ENCODE results near the gene TMEM120B.
"Not testable (repeated sequence)": the region's sequence is repeated elsewhere in the genome, so short reads cannot be mapped to it uniquely, and the experiment has no call there.

The TMEM120B gene

DNA sequence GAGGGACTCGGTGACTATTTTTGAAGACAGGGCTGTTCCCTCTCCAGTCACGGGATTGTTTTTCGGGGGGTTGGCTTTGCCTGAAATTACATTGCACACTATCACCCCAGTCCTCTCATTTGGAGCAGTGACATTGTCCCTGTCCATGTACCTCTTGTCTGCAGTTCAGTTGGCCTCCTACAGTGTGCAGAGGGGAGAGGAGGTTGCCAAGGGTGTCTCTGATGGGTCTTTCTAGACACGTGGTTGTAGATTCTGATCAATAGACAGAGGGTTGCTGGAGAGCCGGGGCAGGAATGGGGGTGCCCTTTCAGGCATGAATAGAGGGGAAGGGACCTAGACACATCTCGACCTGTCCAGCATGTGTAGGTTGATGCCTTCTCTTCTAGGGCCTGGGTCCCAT lies 1.2 kb downstream of the TMEM120B start:
- TF ChIP-seq, protein P1, sequence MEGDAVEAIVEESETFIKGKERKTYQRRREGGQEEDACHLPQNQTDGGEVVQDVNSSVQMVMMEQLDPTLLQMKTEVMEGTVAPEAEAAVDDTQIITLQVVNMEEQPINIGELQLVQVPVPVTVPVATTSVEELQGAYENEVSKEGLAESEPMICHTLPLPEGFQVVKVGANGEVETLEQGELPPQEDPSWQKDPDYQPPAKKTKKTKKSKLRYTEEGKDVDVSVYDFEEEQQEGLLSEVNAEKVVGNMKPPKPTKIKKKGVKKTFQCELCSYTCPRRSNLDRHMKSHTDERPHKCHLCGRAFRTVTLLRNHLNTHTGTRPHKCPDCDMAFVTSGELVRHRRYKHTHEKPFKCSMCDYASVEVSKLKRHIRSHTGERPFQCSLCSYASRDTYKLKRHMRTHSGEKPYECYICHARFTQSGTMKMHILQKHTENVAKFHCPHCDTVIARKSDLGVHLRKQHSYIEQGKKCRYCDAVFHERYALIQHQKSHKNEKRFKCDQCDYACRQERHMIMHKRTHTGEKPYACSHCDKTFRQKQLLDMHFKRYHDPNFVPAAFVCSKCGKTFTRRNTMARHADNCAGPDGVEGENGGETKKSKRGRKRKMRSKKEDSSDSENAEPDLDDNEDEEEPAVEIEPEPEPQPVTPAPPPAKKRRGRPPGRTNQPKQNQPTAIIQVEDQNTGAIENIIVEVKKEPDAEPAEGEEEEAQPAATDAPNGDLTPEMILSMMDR (IDR thresholded peaks at IDR 0.05; ENCODE audit: low read depth, low read length): no peak
- Histone ChIP-seq H3K4me3 (ENCODE audit: low read depth, low read length) (peak overlapping the region; percentile 94), H3K27me3 (ENCODE audit: insufficient read depth, low read depth, severe bottlenecking) (no peaks in the 10 kb centered on the region), H3K27ac (peak overlapping the region; percentile 95), H3K9me3 (ENCODE audit: severe bottlenecking) (no peaks in the 10 kb centered on the region), H3K36me3 (peaks cover 38% of the 10 kb centered on the region)
- DNase-seq: no peak

DNA sequence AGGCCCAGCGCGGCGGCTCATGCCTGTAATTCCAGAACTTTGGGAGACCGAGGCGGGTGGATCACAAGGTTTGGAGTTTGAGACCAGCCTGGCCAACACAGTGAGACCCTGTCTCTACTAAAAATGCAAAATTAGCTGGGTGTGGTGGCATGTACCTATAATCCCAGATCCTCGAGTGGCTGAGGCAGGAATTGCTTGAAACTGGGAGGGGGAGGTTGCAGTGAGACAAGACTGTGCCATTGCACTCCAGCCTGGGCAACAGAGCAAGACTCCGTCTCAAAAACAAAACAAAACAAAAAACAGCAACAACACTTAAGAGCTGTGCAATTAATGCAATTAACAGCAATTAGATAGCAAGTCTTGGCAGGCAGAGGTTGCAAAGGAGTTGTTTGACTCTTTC lies 2.5 kb downstream of the TMEM120B start:
- not testable (repeated sequence) for H3K9me3 ChIP-seq (ENCODE audit: severe bottlenecking); H3K4me3 ChIP-seq (ENCODE audit: low read depth, low read length); H3K27ac ChIP-seq; DNase-seq; H3K27me3 ChIP-seq (ENCODE audit: insufficient read depth, low read depth, severe bottlenecking)
- peaks cover 49% of the 10 kb centered on the region for H3K36me3 ChIP-seq

DNA sequence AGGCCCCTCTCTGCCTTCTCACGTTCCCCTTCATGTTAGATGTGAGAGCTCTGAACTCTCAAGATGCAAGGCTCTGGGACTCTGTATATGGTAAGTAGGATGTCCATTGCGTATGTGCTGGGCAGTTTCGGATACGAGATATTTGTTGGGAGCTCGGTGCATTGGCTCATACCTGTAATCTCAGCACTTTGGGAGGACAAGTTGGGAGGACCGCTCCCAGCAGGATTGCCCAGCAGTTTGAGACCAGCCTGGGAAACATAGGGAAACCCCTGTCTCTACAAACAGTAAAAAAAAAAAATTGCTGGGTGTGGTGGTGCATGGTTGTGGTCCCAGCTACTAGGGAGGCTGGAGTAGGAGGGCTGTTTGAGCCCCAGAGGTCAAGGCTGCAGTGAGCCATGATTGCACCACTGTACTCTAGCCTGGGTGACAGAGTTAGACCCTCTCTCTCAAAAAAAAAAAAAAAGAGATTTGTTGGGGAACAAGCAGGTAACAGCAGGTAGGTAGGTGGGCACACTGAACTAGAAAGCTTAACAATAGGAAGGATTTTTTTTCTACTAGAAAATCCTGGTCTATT lies 3.4 kb downstream of the TMEM120B start:
- DNase-seq: no peak
- H3K27ac ChIP-seq: no peak overlapping the region
- H3K36me3 ChIP-seq: peaks cover 55% of the 10 kb centered on the region
- TF ChIP-seq, protein P1 (IDR thresholded peaks at IDR 0.05; ENCODE audit: low read depth, low read length): no peak
- H3K9me3 ChIP-seq (ENCODE audit: severe bottlenecking): no peaks in the 10 kb centered on the region
- H3K4me3 ChIP-seq (ENCODE audit: low read depth, low read length): no peak overlapping the region
- H3K27me3 ChIP-seq (ENCODE audit: insufficient read depth, low read depth, severe bottlenecking): no peaks in the 10 kb centered on the region

DNA sequence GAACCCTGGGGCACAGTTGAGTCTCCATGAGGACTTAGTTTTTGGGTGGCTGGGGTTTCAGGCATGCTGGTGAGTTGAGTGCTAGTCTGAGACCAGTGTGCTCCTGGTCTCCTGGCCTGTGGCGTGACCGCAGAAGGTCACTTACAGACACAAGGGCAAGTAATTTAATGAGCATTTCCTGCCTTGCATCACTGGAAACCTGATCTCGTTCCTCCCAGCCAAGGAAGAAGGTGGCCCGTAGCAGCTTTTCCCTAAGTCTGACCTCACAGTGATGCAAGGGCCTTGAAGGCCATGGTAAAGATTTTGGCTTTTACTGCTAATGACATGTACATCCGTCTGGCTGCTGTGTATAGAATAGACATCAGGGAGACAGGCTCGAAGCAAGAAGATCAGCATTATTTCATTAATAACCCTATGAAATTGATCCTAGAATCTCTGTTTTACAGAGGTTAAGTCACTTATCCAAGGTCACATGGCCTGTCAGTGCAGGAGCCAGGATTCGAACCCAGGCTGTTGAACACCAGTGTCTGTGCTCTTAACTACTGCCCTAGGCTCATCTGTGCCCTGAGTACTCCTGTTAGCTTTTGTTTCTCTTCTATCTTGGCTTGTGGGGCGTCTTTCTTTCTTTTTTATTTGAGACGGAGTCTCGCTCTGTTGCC lies 4.6 kb downstream of the TMEM120B start:
- H3K27me3 ChIP-seq (ENCODE audit: insufficient read depth, low read depth, severe bottlenecking): no peaks in the 10 kb centered on the region
- no peak overlapping the region for H3K4me3 ChIP-seq (ENCODE audit: low read depth, low read length)
- no peak for DNase-seq
- no peak overlapping the region; the same call in 1 of the 2 replicates for H3K27ac ChIP-seq
- H3K36me3 ChIP-seq: peaks cover 59% of the 10 kb centered on the region
- H3K9me3 ChIP-seq (ENCODE audit: severe bottlenecking): no peaks in the 10 kb centered on the region
- TF ChIP-seq, protein P1 (IDR thresholded peaks at IDR 0.05; ENCODE audit: low read depth, low read length): no peak

DNA sequence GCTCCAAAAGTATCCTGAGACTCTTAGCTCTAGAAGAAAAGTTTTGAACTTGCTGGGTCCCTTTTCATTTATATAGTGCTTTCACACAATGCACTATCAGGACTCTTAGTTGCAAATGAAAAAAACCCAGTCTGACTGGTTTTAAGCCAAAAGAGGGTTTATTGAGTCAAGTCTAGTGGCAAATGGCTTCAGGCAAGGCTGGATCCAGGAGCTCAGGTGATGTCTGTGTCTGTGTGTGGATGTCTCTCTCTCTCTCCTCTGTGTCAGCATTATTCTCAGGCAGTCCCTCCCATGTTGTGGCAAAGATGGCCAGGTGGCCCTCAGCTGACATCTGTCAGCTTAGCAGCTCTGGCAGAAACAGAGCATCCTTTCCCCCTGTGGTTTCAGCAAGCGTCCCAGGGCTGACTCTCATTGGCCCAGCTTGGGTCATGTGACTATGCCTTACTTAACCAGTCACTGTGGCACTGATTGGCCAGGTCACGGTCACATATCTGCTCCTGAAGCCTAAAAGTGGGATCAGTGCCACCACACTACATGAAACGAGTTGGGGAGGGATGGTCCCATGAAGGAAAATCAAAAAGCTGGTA lies 6.2 kb downstream of the TMEM120B start:
- TF ChIP-seq, protein P1 (IDR thresholded peaks at IDR 0.05; ENCODE audit: low read depth, low read length): no peak
- Histone ChIP-seq H3K27me3 (ENCODE audit: insufficient read depth, low read depth, severe bottlenecking) (no peaks in the 10 kb centered on the region), H3K9me3 (ENCODE audit: severe bottlenecking) (no peaks in the 10 kb centered on the region), H3K4me3 (ENCODE audit: low read depth, low read length) (no peak overlapping the region), H3K36me3 (peaks cover 71% of the 10 kb centered on the region), H3K27ac (no peak overlapping the region)
- peak; percentile 63 for DNase-seq

DNA sequence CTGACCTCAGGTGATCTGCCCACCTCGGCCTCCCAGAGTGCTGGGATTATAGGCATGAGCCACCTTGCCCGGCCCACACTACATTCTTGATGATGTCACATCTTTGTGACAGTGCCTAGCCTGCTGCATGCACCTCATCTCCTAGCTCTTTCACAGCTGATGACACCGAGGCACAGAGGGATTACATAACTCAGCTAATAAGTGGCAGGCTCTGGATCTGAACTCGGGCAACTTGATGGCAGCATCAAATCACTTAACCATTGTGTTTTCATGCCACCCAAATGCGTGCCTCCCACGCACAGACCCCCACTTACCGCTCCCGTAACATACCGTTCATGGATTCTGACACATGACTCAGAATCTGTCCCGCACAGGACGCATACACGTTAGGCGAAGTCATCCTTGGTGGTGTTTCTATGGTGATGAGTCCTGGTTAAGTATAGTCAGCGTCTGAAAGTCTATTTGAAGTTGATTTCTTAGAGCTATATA lies 7.4 kb downstream of the TMEM120B start:
- no peak overlapping the region for H3K27ac ChIP-seq
- peak; percentile 30 for DNase-seq
- H3K36me3 ChIP-seq: peaks cover 77% of the 10 kb centered on the region

More for the DNA sequence above, 7.4 kb downstream of the TMEM120B start:
- Histone ChIP-seq H3K4me3 (ENCODE audit: low read depth, low read length) (no peak overlapping the region), H3K27me3 (ENCODE audit: insufficient read depth, low read depth, severe bottlenecking) (no peaks in the 10 kb centered on the region), H3K9me3 (ENCODE audit: severe bottlenecking) (no peaks in the 10 kb centered on the region)
- TF ChIP-seq, protein P1 (IDR thresholded peaks at IDR 0.05; ENCODE audit: low read depth, low read length): no peak

Data from WERI-Rb-1 (cell line).